Measurements from ENCODE around the gene PSD.

The PSD gene

DNA sequence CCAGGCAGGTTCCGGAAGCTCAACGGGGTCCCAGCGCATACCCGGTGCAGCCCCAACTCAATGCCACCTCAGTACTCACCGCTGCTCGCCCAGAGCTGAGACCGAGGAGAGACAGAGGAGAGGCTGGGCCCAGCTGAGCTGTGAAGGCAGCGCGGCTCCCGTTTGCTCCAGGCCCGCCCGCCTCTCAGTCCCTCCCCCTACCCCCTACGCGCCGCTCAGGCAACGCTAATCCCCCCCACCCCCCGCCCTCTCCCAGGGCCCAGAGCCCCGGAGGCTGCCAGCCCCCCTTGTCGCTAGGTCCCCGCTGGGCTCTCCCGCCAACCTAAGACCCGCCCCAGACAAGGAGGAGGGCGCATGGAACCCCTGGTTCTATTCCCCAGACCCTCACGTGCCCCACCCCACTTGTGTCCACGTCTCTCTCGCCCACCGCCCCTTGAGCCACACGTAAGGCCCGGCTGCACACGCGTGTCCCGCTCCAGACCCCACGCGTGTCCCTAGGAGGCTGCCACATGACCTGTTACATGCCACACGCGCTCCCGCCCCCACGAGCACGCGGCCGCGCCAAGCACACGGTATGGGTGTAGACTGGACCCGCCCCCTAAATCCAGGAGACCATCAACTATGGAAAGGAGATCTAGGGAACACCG lies at the start of gene PSD:
Gene PSD (minus strand): TSS at position 164 of the 647 bp plus-strand sequence. CDS start 1,747 bp downstream, outside the sequence.
- DNase-seq: no peak

DNA sequence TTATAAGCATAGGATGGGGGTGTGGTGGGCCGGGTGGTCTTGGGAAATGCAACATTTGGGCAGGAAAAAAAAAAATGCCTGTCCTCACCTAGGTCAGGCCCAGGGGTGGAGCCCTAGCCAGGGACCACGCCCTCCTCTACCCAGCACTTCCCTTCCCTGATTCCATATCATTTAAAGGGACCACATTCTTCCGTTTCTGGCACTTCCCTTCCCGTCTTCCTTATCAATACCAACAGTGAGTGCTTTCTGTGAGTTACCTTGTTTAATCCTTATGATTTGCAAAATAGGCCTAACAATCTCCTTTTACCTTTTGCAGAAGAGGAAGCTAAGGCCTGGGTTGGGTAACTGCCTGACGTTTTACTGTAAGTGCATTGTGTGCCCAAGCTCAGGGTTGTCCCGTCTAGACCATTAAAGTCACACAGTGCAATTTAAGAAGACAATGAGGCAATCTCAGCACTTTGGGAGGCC lies 49.4 kb upstream of the PSD start:
- DNase-seq: peak; percentile 61 to 78 (median 68)

DNA sequence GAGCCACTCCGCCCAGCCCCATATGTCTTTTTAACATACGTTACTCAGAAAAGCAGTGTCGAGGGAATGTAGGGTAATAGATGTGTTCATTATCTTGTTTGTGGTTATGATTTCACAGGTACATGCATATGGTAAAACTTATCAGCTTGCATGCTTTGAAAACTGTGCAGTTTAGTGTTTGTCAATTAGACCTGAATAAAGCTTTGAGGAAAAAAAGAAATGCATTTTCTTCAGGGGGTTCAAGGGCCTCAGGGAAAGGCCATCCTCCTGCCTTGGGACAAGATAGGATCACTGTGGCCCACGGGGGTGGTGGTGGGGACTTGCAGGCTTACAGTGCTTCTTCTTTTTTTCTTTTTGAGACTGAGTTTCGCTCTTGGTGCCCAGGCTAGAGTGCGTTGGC lies 48.7 kb upstream of the PSD start:
- no peak for DNase-seq

DNA sequence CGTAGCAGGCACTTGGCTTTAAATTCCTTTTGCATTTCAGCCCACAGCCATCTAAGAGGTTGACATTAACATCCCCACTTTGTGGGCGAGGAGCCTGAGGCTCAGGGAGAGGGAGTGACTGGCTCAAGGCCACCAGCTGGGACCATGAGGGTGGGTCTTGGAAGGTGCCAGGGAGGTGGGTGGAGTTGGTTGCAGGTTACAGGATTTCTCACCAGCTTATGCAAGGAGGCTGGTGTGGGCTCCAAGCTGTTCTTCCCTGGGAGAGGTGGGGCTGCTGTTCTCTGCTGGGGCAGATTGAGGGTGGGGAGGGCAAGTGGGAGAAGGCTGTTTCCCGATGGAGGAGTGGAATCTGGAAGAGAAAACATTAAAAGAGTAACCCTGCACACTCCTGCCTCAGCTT lies 46.9 kb upstream of the PSD start:
- no peak for DNase-seq

DNA sequence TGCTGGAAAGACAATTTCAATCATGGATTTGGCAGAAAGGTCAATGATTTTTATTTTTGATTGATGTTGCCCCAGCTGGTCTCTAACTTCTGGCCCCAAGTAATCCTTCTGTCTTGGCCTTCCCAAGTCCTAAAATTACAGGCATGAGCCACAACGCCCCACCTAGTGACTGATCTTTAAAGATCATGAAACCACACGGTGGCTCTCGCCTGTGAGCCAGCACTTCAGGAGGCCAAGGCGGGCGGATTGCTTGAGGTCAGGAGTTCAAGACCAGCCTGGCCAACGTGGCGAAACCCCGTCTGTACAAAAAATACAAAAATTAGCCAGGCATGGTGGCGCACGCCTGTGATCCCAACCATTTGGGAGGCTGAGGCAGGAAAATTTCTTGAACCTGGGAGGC lies 45.4 kb upstream of the PSD start:
- DNase-seq: no peak

DNA sequence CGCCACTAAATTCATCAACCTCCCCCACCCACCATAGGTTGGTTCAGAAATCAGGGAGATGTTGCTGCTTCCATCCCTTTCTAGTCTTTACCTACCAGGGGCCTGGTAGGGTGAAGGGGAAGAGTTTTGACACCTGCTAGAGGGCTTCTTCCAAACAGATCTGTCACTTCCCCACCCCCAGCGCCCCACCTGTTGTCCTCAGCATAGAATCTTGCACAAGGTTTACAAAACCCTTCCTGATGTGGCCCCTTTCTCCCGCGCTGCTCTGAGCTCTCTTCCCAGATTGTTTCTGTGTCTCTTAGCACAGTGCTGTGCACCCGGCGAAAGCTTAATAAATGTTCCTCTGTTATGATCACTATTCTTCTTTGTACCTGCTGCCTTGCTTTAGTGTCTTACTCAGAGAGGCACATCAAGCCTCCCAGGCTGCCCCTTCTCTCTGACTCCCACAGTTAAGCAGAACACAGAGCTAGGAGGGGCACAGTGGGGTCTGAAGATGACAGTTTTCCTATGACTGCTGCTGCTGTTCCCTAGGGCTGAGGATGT lies 44.0 kb upstream of the PSD start:
- no peak for DNase-seq

DNA sequence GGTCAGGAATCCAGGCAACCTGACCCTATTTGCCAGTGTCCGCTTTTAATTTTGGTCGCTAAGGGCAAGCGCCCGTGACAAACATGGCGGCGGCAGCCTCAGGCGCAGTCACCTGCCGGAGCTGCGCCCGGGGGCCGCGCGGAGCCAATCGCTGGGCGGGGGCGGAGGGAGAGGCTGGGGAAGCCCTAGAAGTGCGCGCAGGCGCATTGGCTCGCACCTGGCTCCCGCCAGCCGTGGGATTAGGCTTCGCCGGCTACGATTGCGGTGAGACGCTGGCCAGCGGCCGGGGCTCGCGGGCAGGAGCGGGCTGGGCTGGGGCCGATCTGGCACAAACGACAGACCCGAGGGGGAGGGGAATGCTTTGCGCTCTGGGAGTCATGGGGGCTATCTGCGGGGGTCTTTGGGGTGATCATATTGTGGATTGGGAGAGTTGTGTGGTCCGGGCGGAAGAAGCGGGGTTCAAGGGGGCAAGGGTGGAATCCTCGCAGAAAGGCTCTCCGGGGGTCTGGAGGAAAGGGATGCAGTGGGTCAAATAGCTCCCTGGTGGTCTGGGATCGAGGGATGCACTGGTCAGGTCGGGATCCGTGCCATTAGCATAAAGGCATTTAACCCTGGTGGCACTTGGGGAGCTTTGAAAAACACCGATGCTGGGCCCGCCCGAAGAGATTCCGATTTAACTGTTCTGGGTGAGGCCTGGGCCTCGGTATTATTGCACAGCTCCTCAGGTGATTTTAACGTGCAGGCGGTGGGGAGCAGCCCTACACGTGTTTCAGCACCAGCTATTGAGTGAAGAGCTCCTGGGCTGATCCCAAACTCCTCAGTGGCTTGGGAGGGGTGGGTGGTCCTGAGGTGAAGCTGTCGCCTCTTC lies 42.8 kb upstream of the PSD start:
- peak; percentile 89 to 96 (median 92) for DNase-seq

DNA sequence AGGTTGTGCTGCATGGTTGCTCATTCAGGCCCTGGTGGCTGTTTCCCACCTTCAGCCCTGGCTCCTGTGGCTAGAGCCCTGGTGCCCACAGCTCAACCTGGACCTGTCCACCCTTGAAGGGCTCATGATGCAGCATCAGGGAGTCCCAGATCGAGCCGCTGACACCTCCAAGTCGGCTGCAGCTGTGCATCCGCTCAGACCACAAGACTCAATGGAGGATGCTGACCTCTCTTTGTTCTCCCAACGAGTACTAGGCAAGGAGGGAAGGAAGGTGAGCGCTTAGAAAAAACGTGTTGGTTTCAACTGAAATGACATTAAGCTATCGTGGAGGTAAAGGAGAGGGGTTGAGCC lies 42.2 kb upstream of the PSD start:
- DNase-seq: no peak

DNA sequence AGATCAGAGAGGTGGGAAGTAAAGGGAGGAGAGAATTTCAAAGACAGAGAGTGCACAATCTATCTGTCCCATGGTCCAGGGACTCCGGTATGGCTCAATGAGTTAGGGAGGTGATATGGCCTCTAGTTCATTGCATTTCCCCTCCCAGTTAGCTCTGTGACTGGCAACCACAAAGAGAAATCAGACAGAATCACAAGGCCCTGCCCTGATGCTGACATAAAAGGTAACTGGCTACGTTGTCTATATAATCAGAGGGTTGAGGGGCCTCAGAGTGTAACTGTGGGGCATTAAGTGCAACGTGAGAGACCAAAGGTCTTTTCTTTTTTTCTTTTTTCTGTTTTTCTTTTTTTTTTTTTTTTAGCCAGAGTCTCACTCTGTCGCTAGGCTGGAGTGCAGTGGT lies 40.1 kb upstream of the PSD start:
- no peak for DNase-seq

DNA sequence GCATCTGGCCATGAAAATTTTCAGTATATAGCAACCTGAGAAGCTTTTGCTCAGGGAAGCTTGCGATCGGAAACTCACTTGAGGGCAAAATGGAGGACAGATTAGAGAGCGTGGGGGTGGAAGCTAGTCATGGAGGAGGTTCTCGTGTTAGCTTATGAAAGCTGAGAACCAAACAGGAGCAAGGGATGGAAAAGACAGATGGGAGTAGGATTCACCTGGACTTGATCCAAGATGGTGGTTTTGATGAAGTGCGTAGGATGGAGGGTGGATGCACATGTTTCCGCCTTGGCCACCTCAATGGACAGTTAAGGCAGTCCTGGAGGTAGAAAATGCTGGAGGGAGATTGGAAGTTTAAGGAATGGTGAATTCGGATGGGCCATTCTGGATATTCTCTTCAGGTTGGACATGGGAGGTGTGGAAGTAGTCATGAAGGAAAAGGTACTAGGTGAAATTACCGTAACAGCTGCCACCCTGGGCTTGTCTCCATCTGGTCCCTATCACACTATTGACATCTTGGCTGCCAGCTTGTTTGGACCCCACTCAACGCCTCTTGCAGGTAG lies 39.1 kb upstream of the PSD start:
- DNase-seq: no peak

DNA sequence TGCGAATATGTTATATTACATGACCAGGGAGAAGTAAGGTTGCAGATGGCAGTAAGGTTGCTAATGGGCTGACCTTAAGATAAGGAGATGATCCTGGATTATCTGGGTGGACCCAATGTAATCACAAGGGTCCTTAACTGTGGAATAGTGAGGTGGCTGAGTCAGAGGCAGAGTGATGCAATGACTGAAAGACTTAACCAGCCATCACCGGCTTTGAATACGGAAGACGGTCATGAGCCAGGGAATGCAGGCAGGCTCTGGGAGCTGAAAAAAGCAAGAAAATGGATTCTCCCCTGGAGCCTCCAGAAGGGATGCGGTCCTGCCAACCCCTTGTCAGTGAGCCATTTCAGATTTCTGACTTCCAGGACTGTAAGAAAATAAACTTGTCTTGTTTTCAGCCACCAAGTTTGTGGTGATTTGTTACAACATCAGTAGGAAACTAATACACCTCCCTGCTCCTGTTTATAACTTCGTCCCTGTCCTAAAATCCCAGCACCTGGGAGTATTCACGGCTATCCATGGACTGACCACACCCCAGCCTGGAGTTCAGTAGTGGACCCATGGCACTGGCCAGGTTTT lies 37.4 kb upstream of the PSD start:
- DNase-seq: peak; percentile 84 to 89 (median 89)

DNA sequence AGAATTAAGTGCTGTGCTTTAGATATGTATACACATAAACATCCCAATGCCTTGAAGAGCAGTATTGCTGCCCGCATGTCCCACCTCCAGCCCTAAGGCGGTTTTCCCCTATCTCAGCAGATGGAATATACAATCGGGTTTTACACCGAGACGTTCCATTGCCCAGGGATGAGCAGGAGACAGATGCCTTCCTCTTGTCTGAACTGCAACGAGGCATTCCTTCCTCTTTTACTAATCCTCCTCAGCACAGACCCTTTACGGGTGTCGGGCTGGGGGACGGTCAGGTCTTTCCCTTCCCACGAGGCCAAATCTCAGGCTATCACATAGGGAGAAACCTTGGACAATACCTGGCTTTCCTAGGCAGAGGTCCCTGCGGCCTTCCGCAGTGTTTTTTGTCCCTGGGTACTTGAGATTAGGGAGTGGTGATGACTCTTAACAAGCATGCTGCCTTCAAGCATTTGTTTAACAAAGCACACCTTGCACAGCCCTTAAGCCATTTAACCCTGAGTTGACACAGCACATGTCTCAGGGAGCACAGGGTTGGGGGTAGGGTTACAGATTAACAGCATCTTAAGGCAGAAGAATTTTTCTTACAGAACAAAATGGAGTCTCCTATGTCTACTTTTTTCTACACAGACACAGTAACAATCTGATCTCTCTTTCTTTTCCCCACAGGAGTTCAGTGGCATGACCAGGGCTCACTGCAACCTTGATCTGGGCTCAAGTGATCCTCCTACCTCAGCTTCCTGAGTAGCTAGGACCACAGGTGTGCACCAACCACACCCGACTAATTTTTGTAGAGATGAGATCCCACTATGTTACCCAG lies 36.3 kb upstream of the PSD start:
- peak in 1 of 3 donors; percentile 17 for DNase-seq

DNA sequence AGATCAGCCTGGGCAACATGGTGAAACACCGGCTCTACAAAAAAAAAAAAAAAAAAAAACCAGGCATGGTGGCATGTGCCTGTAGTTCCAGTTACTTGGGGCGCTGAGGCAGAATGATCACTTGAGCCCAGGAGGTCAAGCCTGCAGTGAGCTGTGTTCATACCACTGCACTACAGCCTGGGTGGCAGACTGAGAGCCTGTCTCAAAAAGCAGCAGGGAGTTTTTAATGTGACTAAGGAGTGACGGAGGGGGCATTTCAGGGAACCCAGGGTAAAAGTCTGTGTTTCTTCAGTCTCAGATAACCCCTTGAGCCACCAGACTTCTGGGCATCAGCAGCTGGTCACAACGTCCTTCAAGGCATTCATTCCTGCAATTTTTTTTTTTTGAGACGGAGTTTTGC lies 34.9 kb upstream of the PSD start:
- peak; percentile 70 to 77 (median 75) for DNase-seq

DNA sequence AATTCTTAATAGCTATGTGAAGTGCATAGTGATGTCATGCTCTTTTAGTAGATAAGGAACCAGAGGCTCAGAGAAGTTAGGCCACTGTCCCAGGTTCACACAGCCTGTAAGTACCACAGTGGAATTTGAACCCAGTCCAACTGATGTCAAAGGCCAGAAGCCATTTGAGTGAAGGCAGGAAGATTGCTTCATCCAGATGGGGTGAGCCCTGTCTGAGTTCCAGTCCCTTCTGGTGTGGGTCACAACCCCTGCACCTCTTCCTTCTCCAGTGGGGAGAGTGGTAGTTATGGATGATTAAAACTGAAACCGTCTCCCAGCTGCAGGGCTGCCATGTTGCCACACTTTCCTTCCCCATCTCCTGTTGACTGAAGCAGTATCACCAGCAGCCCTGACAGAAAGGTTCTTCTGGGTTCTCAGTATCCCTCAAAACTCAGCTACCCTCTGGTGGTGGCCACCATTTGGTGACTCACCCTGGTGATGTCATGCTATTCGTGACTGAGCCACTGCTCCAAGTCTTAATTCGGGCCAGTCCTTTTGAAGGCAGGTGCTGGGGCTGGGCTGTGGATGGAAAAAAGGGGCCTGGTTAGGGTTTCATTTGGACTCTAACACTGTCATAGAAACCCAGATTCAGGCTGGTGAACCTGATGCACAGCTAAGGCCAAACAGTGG lies 34.2 kb upstream of the PSD start:
- DNase-seq: peak; percentile 90 to 94 (median 94)

DNA sequence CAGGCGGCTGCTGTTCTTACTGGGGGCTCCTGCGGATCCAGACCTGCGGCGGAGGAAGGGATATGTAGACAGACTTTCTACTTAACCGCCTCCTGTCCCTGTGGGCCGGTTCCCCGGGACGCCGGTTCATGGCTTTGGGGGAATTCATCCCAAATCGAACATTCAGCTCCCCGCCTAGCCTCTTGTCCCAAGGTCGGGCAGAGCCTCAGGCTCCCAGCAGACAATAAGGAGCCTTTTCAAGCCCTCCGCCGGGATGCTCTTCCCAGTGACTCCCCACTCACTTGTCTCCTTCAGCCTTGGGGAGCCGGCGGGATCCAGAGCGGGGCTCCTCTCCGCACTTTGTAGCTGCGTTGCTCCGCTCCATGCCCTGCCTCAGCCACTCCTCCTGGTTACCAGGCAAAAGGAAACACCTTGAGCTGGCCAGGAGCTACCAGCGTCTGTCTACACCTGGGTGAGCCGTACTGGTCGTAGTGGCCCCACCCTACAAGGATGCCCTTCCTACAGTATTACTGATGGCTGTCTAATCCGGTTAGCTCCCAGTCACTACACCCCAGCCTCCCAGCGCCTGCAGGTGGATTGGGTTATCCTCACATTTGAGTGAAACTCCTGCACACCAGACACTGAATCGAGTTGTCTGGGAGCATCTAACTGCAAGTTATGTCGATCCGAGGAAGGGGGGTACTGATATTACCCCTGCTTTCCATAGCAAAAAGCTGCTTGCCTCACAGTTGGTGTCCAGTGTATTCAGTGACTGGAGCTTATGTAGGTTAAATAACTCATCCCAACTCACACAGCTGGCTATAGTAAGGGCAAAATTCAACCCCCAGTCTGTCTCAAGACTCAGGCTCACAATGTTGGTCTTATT lies 32.8 kb upstream of the PSD start, which contains the start of gene C10orf95:
Gene C10orf95 (minus strand): TSS at position 439 of the 865 bp plus-strand sequence. CDS start 450 bp downstream, outside the sequence.
- peak in 1 of 3 donors; percentile 21 for DNase-seq

DNA sequence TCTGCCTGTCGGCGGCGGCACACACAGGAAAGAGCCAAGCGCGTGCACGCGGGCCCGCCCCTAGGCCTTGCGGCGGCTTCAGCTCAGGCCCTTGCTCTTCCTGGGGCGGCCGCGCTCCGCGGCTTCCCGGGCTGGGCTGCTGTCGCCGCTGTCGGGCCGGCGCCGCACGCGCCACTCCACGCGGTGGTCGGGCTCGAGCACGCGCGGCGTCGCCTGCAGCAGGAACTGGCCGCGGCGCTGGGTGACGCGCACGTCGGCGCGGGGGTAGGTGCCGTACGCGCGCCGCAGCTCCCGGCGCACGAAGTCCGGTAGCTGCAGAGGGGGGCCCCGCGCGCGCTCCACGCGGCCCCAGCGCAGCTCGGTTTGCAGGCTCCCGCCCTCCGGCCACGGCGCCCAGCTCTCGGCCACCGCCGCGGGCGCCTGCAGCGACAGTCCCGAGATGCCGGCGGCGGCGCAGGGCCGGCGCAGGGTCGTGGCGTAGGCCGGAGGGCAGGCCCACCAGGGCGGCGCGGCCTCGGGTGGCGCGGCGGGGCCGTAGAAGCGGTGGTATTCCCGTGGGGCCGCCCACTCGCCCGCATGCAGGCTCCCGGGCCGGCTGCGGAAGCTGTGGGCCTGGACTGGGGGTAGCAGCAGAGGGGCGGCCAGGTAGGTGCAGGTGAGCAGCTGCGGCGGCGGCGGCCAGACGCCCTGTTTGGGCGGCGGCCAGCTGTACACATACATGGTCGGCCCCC lies 32.0 kb upstream of the PSD start:
- peak; percentile 73 to 87 (median 80) for DNase-seq

DNA sequence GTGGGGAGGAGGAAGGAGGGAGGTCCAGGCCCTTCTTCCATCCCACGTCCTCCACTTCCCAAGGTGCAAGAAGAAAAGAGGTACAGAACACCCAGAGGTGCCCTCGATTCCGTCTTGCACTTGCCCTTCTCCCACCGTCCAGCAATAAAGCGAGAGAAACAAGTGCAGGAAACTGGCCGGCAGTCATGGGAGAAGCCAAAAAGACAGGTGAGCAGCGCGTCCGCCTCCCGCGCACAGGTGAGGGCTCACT lies 31.5 kb upstream of the PSD start:
- DNase-seq: no peak

DNA sequence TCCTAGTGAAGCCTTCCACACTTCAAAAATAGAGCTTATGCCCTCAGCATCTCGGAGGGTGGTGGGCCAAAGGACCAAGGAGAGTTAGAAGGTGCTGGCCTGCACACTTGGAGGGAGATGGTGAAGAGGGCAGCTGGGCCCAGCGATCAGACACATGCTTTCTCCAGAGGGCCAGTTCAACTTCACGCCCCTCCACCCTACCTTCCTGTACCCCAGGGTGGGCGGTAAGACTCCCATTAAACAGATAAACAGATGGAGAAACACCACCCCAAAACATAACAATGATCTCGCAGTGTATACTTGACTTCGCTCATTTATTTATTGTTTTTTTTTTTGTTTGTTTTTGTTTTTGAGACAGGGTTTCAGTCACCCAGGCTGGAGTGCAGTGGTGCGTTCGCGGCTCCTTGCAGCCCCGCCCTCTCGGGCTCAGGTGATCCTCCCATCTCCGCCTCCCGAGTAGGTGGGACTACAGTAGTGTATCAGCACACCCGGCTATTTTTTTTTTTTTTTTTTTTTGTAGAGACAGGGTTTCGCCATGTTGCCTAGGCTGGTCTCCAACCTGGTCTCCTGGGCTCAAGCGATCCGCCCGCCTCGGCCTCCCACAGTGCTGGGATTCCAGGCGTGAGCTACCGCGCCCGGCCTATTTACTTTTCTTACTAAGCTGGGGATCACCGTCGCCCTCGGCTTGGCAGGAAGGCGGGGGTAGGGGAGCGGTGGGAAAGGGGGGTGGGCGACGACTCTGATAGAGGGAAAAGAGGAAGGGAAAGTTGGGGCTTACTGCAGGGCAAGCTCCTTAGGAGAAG lies 30.9 kb upstream of the PSD start:
- peak; percentile 34 to 63 (median 56) for DNase-seq

DNA sequence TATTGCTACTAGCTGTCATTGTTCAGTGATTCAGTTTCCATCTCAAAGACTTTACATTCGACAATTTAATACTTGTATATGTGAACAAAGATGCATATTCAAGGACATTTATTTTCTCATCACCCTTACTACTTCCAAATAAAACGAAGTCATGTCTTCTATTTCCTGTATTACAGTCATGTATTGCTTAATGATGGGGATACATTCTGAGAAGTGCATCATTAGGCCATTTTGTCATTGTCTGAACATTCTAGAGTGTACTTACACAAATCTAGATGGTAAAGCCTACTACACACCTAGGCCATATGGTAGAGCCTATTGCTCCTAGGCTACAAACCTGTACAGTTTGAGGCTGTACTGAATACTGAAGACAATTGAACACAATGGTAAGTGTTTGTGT lies 26.3 kb upstream of the PSD start:
- peak in 2 of 3 donors; percentile 60 to 69 for DNase-seq

All from suppressor macrophage treated with lipopolysaccharide for 1 hour (primary cell).